T1000 (cell line): ENCODE data around the gene ANTXR2.
"Not testable (repeated sequence)": the region's sequence is repeated elsewhere in the genome, so short reads cannot be mapped to it uniquely, and the experiment has no call there.

Experiments
- DNase-seq: peaks from one replicate; lab custom pipeline; 2025; ENCODE audit warnings: mixed read lengths; lab: John Stamatoyannopoulos, UW

Gene ANTXR2

GRCh38 chr4:80024335-80024734, 48.7 kb downstream of the ANTXR2 start:
- no peak for DNase-seq

GRCh38 chr4:80022282-80022681, 50.7 kb downstream of the ANTXR2 start:
- DNase-seq, result no peak

GRCh38 chr4:80017125-80017854, 55.7 kb downstream of the ANTXR2 start:
- DNase-seq, result no peak

- DNase-seq, result no peak
Observed at GRCh38 chr4:80016506-80016905, 56.5 kb downstream of the ANTXR2 start.

- DNase-seq, result no peak
Observed at GRCh38 chr4:80015407-80016189, 57.4 kb downstream of the ANTXR2 start.

- no peak for DNase-seq
Observed at GRCh38 chr4:80014531-80014930, 58.5 kb downstream of the ANTXR2 start.

- no peak for DNase-seq
Observed at GRCh38 chr4:80012291-80012690, 60.7 kb downstream of the ANTXR2 start.

- DNase-seq, result no peak
Observed at GRCh38 chr4:80011636-80012236, 61.3 kb downstream of the ANTXR2 start.

GRCh38 chr4:80010316-80010715, 62.7 kb downstream of the ANTXR2 start:
- DNase-seq, result no peak

GRCh38 chr4:80009806-80010205, 63.2 kb downstream of the ANTXR2 start:
- no peak for DNase-seq

GRCh38 chr4:80008971-80009370, 64.1 kb downstream of the ANTXR2 start:
- no peak for DNase-seq

GRCh38 chr4:80008351-80008750, 64.7 kb downstream of the ANTXR2 start:
- no peak for DNase-seq

- DNase-seq, result no peak
Observed at GRCh38 chr4:80007745-80008149, 65.3 kb downstream of the ANTXR2 start.

- DNase-seq, result no peak
Observed at GRCh38 chr4:80006935-80007744, 65.9 kb downstream of the ANTXR2 start.

- DNase-seq, result no peak
Observed at GRCh38 chr4:80005863-80006262, 67.2 kb downstream of the ANTXR2 start.

GRCh38 chr4:80004319-80004718, 68.7 kb downstream of the ANTXR2 start:
- no peak for DNase-seq

GRCh38 chr4:80002559-80002958, 70.5 kb downstream of the ANTXR2 start:
- not testable (repeated sequence) for DNase-seq

- DNase-seq, result not testable (repeated sequence)
Observed at GRCh38 chr4:79999048-79999447, 74.0 kb downstream of the ANTXR2 start.

- no peak for DNase-seq
Observed at GRCh38 chr4:79998201-79998600, 74.8 kb downstream of the ANTXR2 start.

GRCh38 chr4:79996851-79997250, 76.2 kb downstream of the ANTXR2 start:
- DNase-seq, result no peak

GRCh38 chr4:79993476-79993875, 79.6 kb downstream of the ANTXR2 start:
- DNase-seq, result no peak

- no peak for DNase-seq
Observed at GRCh38 chr4:79991601-79992000, 81.4 kb downstream of the ANTXR2 start.
